ENCODE data around the gene IFRD1. TPM values are rescaled to one million over a fixed set of nuclear protein-coding genes. Genes with fewer than 3 reads are reported as not detected.
"Not testable (repeated sequence)": the region's sequence is repeated elsewhere in the genome, so short reads cannot be mapped to it uniquely, and the experiment has no call there.

The IFRD1 gene
- total RNA-seq, 1 donor from 2014 or later: 36.0 TPM

DNA sequence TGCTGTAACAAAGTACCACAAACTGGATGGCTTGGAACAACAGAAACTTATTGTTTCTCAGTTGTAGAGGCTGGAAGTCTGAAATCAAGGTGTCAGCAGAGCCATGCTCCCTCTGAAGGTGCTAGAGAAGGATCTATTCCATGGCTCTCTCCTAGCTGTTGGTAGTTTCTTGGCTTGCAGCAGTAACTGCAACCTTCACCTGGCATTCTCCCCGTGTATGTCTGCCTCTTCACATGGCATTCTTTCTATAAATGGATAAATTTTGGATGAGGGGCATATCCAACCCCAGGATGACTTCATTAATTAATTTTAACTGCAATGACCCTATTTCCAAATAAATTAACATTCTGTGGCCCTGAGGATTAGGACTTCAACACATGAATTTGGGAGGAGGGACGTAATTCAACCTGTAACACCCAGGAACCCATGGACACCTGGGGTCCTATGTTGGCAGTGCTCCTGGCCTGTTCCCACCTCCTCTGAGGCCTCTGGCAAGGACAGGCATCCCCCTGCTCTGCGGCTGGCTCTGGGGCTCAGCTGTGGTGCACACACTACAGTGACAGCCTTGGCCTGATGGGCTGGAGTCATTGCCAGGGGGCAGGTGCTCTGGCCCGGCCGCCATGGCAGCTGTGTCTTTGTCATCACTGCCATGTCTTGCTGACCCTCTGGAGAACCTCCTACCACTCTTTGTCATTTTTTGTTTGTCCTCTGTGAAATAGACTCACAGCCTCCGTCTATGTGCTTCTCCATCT is 61.4 kb downstream of the IFRD1 start:
- intact Hi-C loops (cut with micrococcal nuclease): no loop called here

DNA sequence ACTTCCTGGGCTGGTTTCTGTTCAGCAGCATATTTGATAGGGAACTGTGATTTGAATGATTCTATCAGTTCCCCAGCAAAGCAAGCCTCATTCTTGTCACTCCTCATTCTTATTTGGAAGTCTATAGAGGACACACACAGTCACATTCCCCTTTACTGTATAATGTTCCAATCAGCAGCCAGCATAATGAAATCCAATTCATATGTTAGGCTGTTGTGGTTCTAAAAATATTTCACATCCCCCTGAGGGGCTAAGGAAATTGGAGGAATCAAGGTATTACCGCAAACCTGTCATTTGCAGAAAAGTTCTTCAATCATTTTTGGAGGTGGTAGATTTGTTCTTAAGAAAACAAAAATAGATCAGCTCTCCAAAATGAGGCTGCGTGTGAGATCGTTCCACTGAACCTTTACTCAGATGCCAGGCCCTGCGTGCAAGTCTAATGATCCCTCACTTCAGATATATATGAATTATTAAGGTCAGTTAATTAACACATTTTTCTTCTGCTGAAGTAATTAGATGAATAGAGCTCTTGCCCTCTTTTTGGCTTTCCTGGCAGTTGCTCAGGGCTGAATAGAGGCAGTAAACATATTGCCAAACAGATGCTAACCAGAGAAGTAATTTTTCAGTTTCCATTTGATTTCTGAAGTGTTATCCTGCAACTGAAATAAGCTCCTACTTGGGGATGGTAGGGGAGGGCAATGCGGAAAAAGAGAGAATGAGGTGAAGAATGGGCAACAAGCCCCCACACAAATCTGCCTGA is 62.4 kb downstream of the IFRD1 start:
- intact Hi-C loops (cut with micrococcal nuclease): no loop called here

DNA sequence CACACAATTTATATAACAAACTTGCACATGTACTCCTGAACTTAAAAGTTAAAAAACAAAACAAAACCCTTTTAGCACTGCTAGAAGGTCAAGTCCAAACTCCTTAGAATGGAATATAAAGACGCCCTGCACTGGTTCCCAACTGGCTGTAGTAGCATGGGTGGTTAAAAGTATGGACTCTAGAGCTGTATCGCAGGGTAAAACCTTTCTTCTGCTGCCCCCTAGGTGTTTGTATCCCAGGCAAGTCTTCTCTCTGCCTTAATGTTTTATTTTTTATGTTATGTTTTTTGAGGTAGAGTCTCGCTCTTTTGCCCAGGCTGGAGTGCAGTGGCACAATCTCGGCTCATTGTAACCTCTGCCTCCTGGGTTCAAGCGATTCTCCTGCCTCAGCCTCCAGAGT is 65.7 kb downstream of the IFRD1 start:
- intact Hi-C loops (cut with micrococcal nuclease): no loop called here

DNA sequence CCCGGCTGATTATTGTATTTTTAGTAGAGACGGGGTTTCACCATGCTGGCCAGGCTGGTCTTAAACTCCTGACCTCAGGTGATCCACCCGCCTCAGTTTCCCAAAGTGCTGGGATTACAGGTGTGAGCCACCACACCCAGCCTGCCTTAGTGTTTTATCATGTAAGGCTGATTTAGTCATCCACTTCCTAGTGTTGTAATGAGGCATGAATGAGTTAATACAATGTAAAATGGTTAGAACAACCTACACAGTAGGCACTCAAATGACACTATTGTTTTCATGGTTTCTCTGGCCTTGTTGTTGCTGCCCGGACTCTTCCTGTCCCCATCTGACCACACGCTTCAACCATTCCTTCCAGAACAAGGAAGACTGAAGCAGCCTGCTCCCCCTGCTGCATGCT is 66.2 kb downstream of the IFRD1 start:
- intact Hi-C loops (cut with micrococcal nuclease): not testable (repeated sequence)

DNA sequence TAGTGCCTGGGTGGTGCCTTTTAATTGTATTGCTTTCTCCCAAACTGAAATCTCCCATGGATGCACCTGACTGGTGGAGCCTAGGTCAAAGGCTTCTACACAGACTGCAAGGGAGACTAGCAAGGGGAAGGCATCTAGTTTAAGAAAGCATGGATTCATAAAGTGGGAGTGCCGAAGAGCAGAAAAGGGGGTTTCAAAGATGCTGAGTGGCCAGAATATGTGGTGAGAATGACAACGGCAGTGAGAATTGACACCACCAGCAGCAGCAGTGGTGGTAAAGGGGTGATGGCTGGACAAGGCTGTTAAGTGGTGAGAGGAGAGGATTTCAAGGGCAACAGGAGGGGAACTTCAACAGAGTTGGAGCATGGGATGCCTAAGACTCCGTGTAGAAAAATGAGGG is 67.2 kb downstream of the IFRD1 start:
- intact Hi-C loops (cut with micrococcal nuclease): no loop called here

DNA sequence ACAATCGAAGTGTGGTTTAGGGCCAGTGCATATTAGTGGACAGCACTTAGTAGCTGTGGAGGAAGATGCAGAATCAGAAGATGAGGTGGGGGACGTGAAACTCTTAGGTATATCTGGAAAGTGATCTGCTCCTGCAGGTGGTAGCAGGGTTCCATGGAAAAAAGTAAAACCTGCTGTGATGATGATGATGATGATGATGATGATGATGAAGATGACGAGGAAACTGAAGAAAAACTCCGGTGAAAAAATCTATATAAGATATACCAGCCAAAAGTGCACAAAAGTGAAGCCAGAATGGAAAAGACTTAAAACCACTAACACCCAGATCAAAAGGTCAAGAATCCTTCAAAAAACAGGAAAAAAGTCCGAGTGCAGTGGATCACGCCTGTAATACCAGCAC is 70.5 kb downstream of the IFRD1 start:
- intact Hi-C loops (cut with micrococcal nuclease): no loop called here

DNA sequence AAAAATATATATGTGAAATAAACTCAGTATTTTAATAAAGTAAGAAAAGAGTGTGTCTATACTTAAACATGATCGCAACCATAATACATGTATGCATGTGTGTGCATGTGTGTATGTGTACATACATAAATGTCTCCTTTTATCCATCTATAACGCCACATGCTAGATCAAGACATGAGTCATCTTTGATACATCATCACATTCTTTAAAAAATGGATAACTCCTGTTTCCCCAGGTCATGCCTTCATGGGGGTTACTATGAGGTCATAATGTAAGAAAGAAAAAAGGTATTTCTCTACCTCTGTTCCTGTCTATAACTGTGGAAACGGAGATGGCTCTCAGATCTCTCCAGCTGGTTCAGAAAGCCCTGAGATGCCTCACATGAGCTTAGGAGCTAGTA is 71.7 kb downstream of the IFRD1 start:
- intact Hi-C loops (cut with micrococcal nuclease): no loop called here

DNA sequence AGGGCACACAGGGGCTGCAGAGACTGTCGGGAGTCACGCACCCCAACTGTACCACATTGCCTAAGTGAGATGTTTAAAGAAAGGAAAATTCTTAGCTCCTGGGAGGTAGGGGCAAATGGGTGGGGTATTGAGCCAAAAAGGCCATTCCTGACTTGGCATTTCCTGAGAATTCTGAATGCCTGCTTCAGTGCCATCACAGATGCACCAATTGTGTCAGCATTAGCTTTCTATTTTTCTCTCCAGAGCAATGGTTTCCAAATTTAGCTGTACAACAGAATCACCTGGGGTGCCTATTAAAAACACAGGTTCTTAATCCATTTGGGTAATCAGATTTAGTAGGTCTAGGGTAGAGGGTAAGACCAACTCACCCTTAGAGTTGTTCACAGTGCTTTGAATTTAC is 73.6 kb downstream of the IFRD1 start:
- intact Hi-C loops (cut with micrococcal nuclease): no loop called here

Other genes with a start within 250 kb of the IFRD1 start
- gene DOCK4, start 244.1 kb upstream of the IFRD1 start, total RNA-seq: 0.09 and 0.23 TPM in 2 replicates
- gene ZNF277, start 243.8 kb upstream of the IFRD1 start, total RNA-seq: 12.0 and 15.7 TPM in 2 replicates
- gene LSMEM1, start 30.5 kb downstream of the IFRD1 start, total RNA-seq: 1.1 and 1.5 TPM in 2 replicates

All from T-helper 2 cell treated with Interferon-gamma antibody and Interleukin-4, amounts not matched to agents 100 ng/mL and 5 ng/mL, for 36 hours (primary cell).